Left cardiac atrium (tissue), 4 donors: ENCODE measurements around the gene SCARB1. TPM values are rescaled to one million over a fixed set of nuclear protein-coding genes. Genes with fewer than 3 reads are reported as not detected.

Source experiments
- ATAC-seq, 2 donors: fragments of 200-7000 bp; cut with Tn5 transposase; one replicate each; pipeline ENCODE4 v1.9.1; 2020; ENCODE audit warnings: mild to moderate bottlenecking in 2 of 2, moderate library complexity in 2 of 2
- DNase-seq: peaks from one replicate; pipeline ENCODE4 v3.0.0-alpha.2; 2020
- intact Hi-C, 2 donors: fragments of 100-400 bp; cut with DNase I; formaldehyde crosslinking; loops; one replicate each; pipeline versions ENCODE4 v1.14.1 to v1.15.1; 2022 to 2023
- total RNA-seq, 2 donors: library from RNA; stranded (reverse); fragmentation: NEBNext Ultra II Directional; extraction: Animal tissue kit (Norgen Biotek cat#: 25700); gene quantifications; one replicate each; pipeline ENCODE4 v1.2.1, GENCODE V29; 2021
- donor health status: DM: no; HTN: yes; CAD: no.
- donor health status: DM: no; HTN: yes; CAD: no; lungs with severe emphysema.
- donor health status: DM: yes; HTN: yes; CAD: no.
- donor health status: Dilated cardiomyopathy.

Gene SCARB1
- total RNA-seq, 2 donors from 2014 or later = 26.2 to 31.3 TPM

- DNase-seq = no peak
- no peak for ATAC-seq
- intact Hi-C loops = loop anchor here in 1 of 2 donors (1.0 kb wide), 1 partner anchor 733 kb away; no protein-coding TSS in a partner anchor
Measured at GRCh38 chr12:124770728-124771127, 92.9 kb downstream of the SCARB1 start.

- intact Hi-C loops = loop anchor here (5.0 to 10.0 kb wide), 6 partner anchors 88 to 733 kb away; partner anchors contain the start of gene NCOR2 (in 1 of the 2)
- DNase-seq (no peak), ATAC-seq (no peak)
Measured at GRCh38 chr12:124769881-124770512, 93.7 kb downstream of the SCARB1 start.

GRCh38 chr12:124769163-124769530 is 94.5 kb downstream of the SCARB1 start:
- DNase-seq = no peak
- no peak for ATAC-seq
- intact Hi-C loops = loop anchor here (5.0 to 10.0 kb wide), 6 partner anchors 87 to 732 kb away; partner anchors contain the start of gene NCOR2 (in 1 of the 2)

GRCh38 chr12:124768452-124769162 is 95.1 kb downstream of the SCARB1 start:
- intact Hi-C loops = loop anchor here (5.0 to 10.0 kb wide), 6 partner anchors 86 to 731 kb away; partner anchors contain the start of gene NCOR2 (in 1 of the 2)
- ATAC-seq (no peak), DNase-seq (no peak)

- peak; percentile 78 to 82 for ATAC-seq
- intact Hi-C loops = loop anchor here (5.0 to 10.0 kb wide), 6 partner anchors 85 to 730 kb away; partner anchors contain the start of gene NCOR2 (in 1 of the 2)
- peak; percentile 86 for DNase-seq
Measured at GRCh38 chr12:124767066-124767821, 96.4 kb downstream of the SCARB1 start.

GRCh38 chr12:124766727-124767065 is 97.0 kb downstream of the SCARB1 start:
- intact Hi-C loops = loop anchor here (5.0 to 10.0 kb wide), 6 partner anchors 84 to 729 kb away; partner anchors contain the start of gene NCOR2 (in 1 of the 2)
- ATAC-seq (no peak), DNase-seq (no peak)

GRCh38 chr12:124765581-124766489 is 97.8 kb downstream of the SCARB1 start:
- intact Hi-C loops = loop anchor here (5.0 to 10.0 kb wide), 6 partner anchors 84 to 729 kb away; partner anchors contain the start of gene NCOR2 (in 1 of the 2)
- DNase-seq = no peak
- peak; percentile 39 to 58 for ATAC-seq

- DNase-seq = no peak
- peak; percentile 25 to 37 for ATAC-seq
- intact Hi-C loops = loop anchor here (5.0 to 10.0 kb wide), 6 partner anchors 83 to 728 kb away; partner anchors contain the start of gene NCOR2 (in 1 of the 2)
Measured at GRCh38 chr12:124764870-124765580, 98.6 kb downstream of the SCARB1 start.

- DNase-seq (peak; percentile 56), ATAC-seq (peak in 1 of 2 donors; percentile 15)
- intact Hi-C loops = loop anchor here in 1 of 2 donors (10.0 kb wide), 2 partner anchors 190 to 410 kb away; no protein-coding TSS in a partner anchor
Measured at GRCh38 chr12:124764451-124764850, 99.2 kb downstream of the SCARB1 start.

GRCh38 chr12:124763594-124763979 is 100.1 kb downstream of the SCARB1 start:
- intact Hi-C loops = loop anchor here in 1 of 2 donors (10.0 kb wide), 2 partner anchors 189 to 409 kb away; no protein-coding TSS in a partner anchor
- ATAC-seq (no peak), DNase-seq (no peak)

- DNase-seq (peak; percentile 63), ATAC-seq (no peak)
- intact Hi-C loops = loop anchor here in 1 of 2 donors (10.0 kb wide), 2 partner anchors 188 to 408 kb away; no protein-coding TSS in a partner anchor
Measured at GRCh38 chr12:124762791-124763593, 100.7 kb downstream of the SCARB1 start.

GRCh38 chr12:124762384-124762783 is 101.3 kb downstream of the SCARB1 start:
- DNase-seq = no peak
- intact Hi-C loops = loop anchor here in 1 of 2 donors (10.0 kb wide), 2 partner anchors 188 to 408 kb away; no protein-coding TSS in a partner anchor
- no peak for ATAC-seq

GRCh38 chr12:124761871-124762270 is 101.8 kb downstream of the SCARB1 start:
- DNase-seq (peak; percentile 63), ATAC-seq (peak; percentile 21 to 26)
- intact Hi-C loops = loop anchor here in 1 of 2 donors (10.0 kb wide), 2 partner anchors 187 to 407 kb away; no protein-coding TSS in a partner anchor

- intact Hi-C loops = loop anchor here in 1 of 2 donors (10.0 kb wide), 2 partner anchors 186 to 406 kb away; no protein-coding TSS in a partner anchor
- ATAC-seq = no peak
- no peak for DNase-seq
Measured at GRCh38 chr12:124761056-124761455, 102.6 kb downstream of the SCARB1 start.

- DNase-seq (no peak), ATAC-seq (no peak)
- intact Hi-C loops = loop anchor here in 1 of 2 donors (10.0 kb wide), 2 partner anchors 186 to 406 kb away; no protein-coding TSS in a partner anchor
Measured at GRCh38 chr12:124760560-124760959, 103.1 kb downstream of the SCARB1 start.

- peak; percentile 53 for DNase-seq
- no peak for ATAC-seq
- intact Hi-C loops = loop anchor here in 1 of 2 donors (10.0 kb wide), 2 partner anchors 185 to 405 kb away; no protein-coding TSS in a partner anchor
Measured at GRCh38 chr12:124759841-124760503, 103.7 kb downstream of the SCARB1 start.
